H1 (cell line): Measurements from ENCODE around the gene EGLN2. TPM values are rescaled to one million over a fixed set of nuclear protein-coding genes. Genes with fewer than 3 reads are reported as not detected.

ENCODE experiments used
- CTCF ChIA-PET: fragments of 300-600 bp; sonication (Branson Sonifier 250); formaldehyde crosslinking; loops from one replicate; lab custom pipeline; 2021; ENCODE audit not compliant: partially characterized antibody; lab: Charles Lee
- POLR2A ChIA-PET: fragments of 300-600 bp; sonication (Branson Sonifier 250); formaldehyde crosslinking; loops from one replicate; lab custom pipeline; 2021; ENCODE audit warnings: inconsistent platforms; ENCODE audit not compliant: partially characterized antibody; lab: Charles Lee
- DNase-seq, 2 experiments: peaks; one replicate each; pipeline versions ENCODE4 v3.0.0 to v3.0.0-alpha.2; 2010 to 2022; ENCODE audit warnings: low spot score in 2 of 2, low read depth in 1 of 2, mixed read lengths in 1 of 2
- FAIRE-seq: peaks from 2 replicates; lab custom pipeline; 2011; peaks lifted over from hg19 to GRCh38; lab: Jason Lieb, UNC
- H2AFZ ChIP-seq: 2 replicates; pipeline ENCODE4 v1.8.1; 2012; ENCODE audit warnings: low read length, inconsistent platforms
- H2AK5ac ChIP-seq: 2 replicates; pipeline ENCODE4 v1.6.1; 2013; ENCODE audit warnings: low read depth, low read length
- H2BK120ac ChIP-seq: replicated peaks from 2 replicates; pipeline ENCODE3; 2013; ENCODE audit warnings: low read depth, low read length, inconsistent platforms
- H2BK12ac ChIP-seq: 2 replicates; pipeline ENCODE4 v1.6.1; 2013; ENCODE audit warnings: low read depth, low read length
- H2BK15ac ChIP-seq: 2 replicates; pipeline ENCODE4 v1.6.1; 2013; ENCODE audit warnings: low read length
- H2BK20ac ChIP-seq: 2 replicates; pipeline ENCODE4 v1.6.1; 2013; ENCODE audit warnings: low read length
- H2BK5ac ChIP-seq: 2 replicates; pipeline ENCODE4 v1.6.1; 2013; ENCODE audit warnings: low read depth, low read length
- H3K14ac ChIP-seq: 2 replicates; pipeline ENCODE4 v1.6.1; 2013; ENCODE audit warnings: inconsistent platforms; ENCODE audit not compliant: insufficient read length
- H3K18ac ChIP-seq: 2 replicates; pipeline ENCODE4 v1.6.1; 2013; ENCODE audit warnings: low read length; ENCODE audit errors: extremely low read depth
- H3K23ac ChIP-seq: 2 replicates; pipeline ENCODE4 v1.6.1; 2013; ENCODE audit warnings: inconsistent platforms; ENCODE audit not compliant: insufficient read length
- H3K23me2 ChIP-seq: 2 replicates; pipeline ENCODE4 v1.6.1; 2013; ENCODE audit warnings: low read depth, low read length
- H3K27ac ChIP-seq: 2 replicates; pipeline ENCODE4 v1.6.1; 2011; ENCODE audit warnings: low read depth, low read length, inconsistent platforms
- H3K27me3 ChIP-seq, 4 experiments: replicated peaks in 1 of 4; 1 replicate in 1 of 4; 2 replicates in 3 of 4; pipeline versions ENCODE4 v1.6.1 to v1.8.1; 2011 to 2013; ENCODE audit warnings: low read length in 3 of 4, mild to moderate bottlenecking in 3 of 4, inconsistent platforms in 2 of 4, mixed read lengths in 2 of 4, moderate library complexity in 1 of 4; ENCODE audit not compliant: control insufficient read depth in 3 of 4, insufficient read depth in 3 of 4; ENCODE audit errors: extremely low read depth in 1 of 4
- H3K36me3 ChIP-seq, 4 experiments: 2 replicates each; pipeline versions ENCODE4 v1.6.1 to v1.8.1; 2011 to 2013; ENCODE audit warnings: mild to moderate bottlenecking in 4 of 4, low read length in 3 of 4, moderate library complexity in 2 of 4, control low read depth in 1 of 4, inconsistent platforms in 1 of 4; ENCODE audit not compliant: insufficient read depth in 4 of 4, control insufficient read depth in 2 of 4
- H3K4ac ChIP-seq: replicated peaks from 2 replicates; pipeline ENCODE3; 2013; ENCODE audit warnings: low read length, low read depth, mixed read lengths, inconsistent platforms; ENCODE audit not compliant: insufficient read length
- H3K4me1 ChIP-seq, 4 experiments: replicated peaks in 1 of 4; 1 replicate in 1 of 4; 2 replicates in 3 of 4; pipeline versions ENCODE4 v1.6.1 to v1.8.1; 2011 to 2013; ENCODE audit warnings: low read length in 3 of 4, inconsistent platforms in 2 of 4, mixed read lengths in 1 of 4; ENCODE audit not compliant: insufficient read depth in 4 of 4, control insufficient read depth in 3 of 4
- H3K4me2 ChIP-seq, 2 experiments: 2 replicates each; pipeline versions ENCODE4 v1.6.1 to v1.8.1; 2011 to 2013; ENCODE audit warnings: low read depth in 2 of 2, low read length in 2 of 2, control low read depth in 1 of 2, inconsistent platforms in 1 of 2, mild to moderate bottlenecking in 1 of 2; ENCODE audit not compliant: insufficient read depth in 1 of 2
- H3K4me3 ChIP-seq, 4 experiments: fragments of 200-600, 300-600 bp in 1 of 4; sonication (generic), shearing (Covaris generic), sonication (Bioruptor Twin) in 1 of 4; 2 replicates each; pipeline versions ENCODE4 v1.5.1 to v1.8.1; 2011 to 2016; ENCODE audit warnings: low read length in 4 of 4, low read depth in 3 of 4, control low read depth in 2 of 4, inconsistent platforms in 2 of 4, mild to moderate bottlenecking in 2 of 4, mixed read lengths in 1 of 4, moderate library complexity in 1 of 4; ENCODE audit not compliant: insufficient read depth in 2 of 4; ENCODE audit errors: extremely low read depth in 1 of 4
- H3K56ac ChIP-seq: replicated peaks from 2 replicates; pipeline ENCODE3; 2013; ENCODE audit warnings: low read depth, mild to moderate bottlenecking, mixed read lengths, low read length, inconsistent platforms; ENCODE audit not compliant: insufficient read length
- H3K79me1 ChIP-seq: 2 replicates; pipeline ENCODE4 v1.6.1; 2013; ENCODE audit warnings: low read depth, low read length, control low read depth
- H3K79me2 ChIP-seq, 2 experiments: 2 replicates each; pipeline versions ENCODE4 v1.6.1 to v1.8.1; 2012 to 2013; ENCODE audit warnings: low read length in 2 of 2, mild to moderate bottlenecking in 2 of 2, inconsistent platforms in 1 of 2; ENCODE audit not compliant: insufficient read depth in 2 of 2, control insufficient read depth in 1 of 2
- H3K9ac ChIP-seq, 4 experiments: replicated peaks in 1 of 4; 1 replicate in 1 of 4; 2 replicates in 3 of 4; pipeline versions ENCODE4 v1.6.1 to v1.8.1; 2011 to 2013; ENCODE audit warnings: low read depth in 3 of 4, low read length in 3 of 4, control low read depth in 2 of 4, mild to moderate bottlenecking in 2 of 4, moderate library complexity in 2 of 4, inconsistent platforms in 1 of 4; ENCODE audit errors: extremely low read depth in 1 of 4
- H3K9me3 ChIP-seq, 2 experiments: 2 replicates each; pipeline versions ENCODE4 v1.6.1 to v1.8.1; 2012 to 2013; ENCODE audit warnings: mild to moderate bottlenecking in 2 of 2, moderate library complexity in 2 of 2, control low read depth in 1 of 2, inconsistent platforms in 1 of 2, low read depth in 1 of 2, low read length in 1 of 2, mixed read lengths in 1 of 2; ENCODE audit not compliant: insufficient read depth in 2 of 2
- H4K20me1 ChIP-seq, 2 experiments: replicated peaks in 1 of 2; 2 replicates each; pipeline versions ENCODE3 to v1.8.1; 2011 to 2013; ENCODE audit warnings: inconsistent platforms in 2 of 2, low read length in 2 of 2, mild to moderate bottlenecking in 1 of 2; ENCODE audit not compliant: insufficient read depth in 2 of 2, control insufficient read depth in 1 of 2
- H4K5ac ChIP-seq: 2 replicates; pipeline ENCODE4 v1.6.1; 2013; ENCODE audit warnings: low read length, low read depth, mixed read lengths, inconsistent platforms; ENCODE audit not compliant: insufficient read length
- H4K8ac ChIP-seq: 2 replicates; pipeline ENCODE4 v1.8.0; 2013; ENCODE audit warnings: mild to moderate bottlenecking, moderate library complexity, low read length, inconsistent platforms; ENCODE audit not compliant: insufficient read depth; ENCODE audit errors: extremely low read depth
- H4K91ac ChIP-seq: replicated peaks from 2 replicates; pipeline ENCODE3; 2013; ENCODE audit warnings: low read length, mixed read lengths, inconsistent platforms; ENCODE audit not compliant: insufficient read length
- FOSL1 ChIP-seq: IDR thresholded peaks from 2 replicates; pipeline ENCODE4 v1.6.1; 2011; ENCODE audit warnings: mild to moderate bottlenecking, low read depth, low read length, moderate library complexity; ENCODE audit not compliant: insufficient read depth
- MAX ChIP-seq: IDR thresholded peaks from 2 replicates; pipeline ENCODE4 v1.6.1; 2012; ENCODE audit warnings: inconsistent platforms
- POLR2A ChIP-seq, 2 experiments: IDR thresholded peaks; 1 replicate in 1 of 2; 2 replicates in 1 of 2; pipeline ENCODE4 v1.6.1; 2011; ENCODE audit warnings: low read depth in 2 of 2, low read length in 2 of 2, mild to moderate bottlenecking in 2 of 2; ENCODE audit errors: control extremely low read depth in 1 of 2
- SP1 ChIP-seq: IDR thresholded peaks from 2 replicates; pipeline ENCODE4 v1.6.1; 2011; ENCODE audit warnings: low read depth, low read length
- WGBS, 2 experiments: shearing (Covaris generic) in 1 of 2; methylation state at CpG; one replicate each; pipeline versions ENCODE4 v1.1.6 to v1.1.7; 2013 to 2015; ENCODE audit warnings: low lambda C conversion rate in 2 of 2, mixed read lengths in 2 of 2, inconsistent platforms in 1 of 2, low coverage in 1 of 2, missing lambda C conversion rate in 1 of 2; ENCODE audit not compliant: insufficient replicate concordance in 2 of 2, insufficient coverage in 1 of 2, insufficient read length in 1 of 2; ENCODE audit errors: extremely low coverage in 1 of 2, missing lambda C conversion rate in 1 of 2; 5-methylcytosine and 5-hydroxymethylcytosine counted together
- polyA plus RNA-seq, 7 experiments: library from polyadenylated mRNA; depleted of rRNA in 3 of 7; stranded (reverse) in 5 of 7; unstranded in 2 of 7; fragments of >200 nt in 5 of 7; fragments of 200-250 nt in 2 of 7; gene quantifications; 1 replicate in 5 of 7; 2 replicates in 1 of 7; 4 replicates in 1 of 7; pipeline versions ENCODE4 v1.2.1 to v1.2.3, GENCODE V29; 2011 to 2013; ENCODE audit warnings: missing spikeins in 2 of 7, mixed read lengths in 2 of 7
- total RNA-seq: library from RNA; stranded (reverse); fragmentation: NEBNext Ultra II Directional; extraction: Animal tissue kit (Norgen Biotek cat#: 25700); gene quantifications from 2 replicates; pipeline ENCODE4 v1.2.1, GENCODE V29; 2021

The EGLN2 gene
- total and polyA plus RNA-seq, 2 of the 8 experiments (the other 6 are each of a cell fraction or from before 2014, with no cell fraction given), result 86.9 to 103 TPM

- Histone ChIP-seq H3K23me2 (peaks cover 6% of the 10 kb centered on the region; the same call in 1 of the 2 replicates), H4K8ac (no peak overlapping the region), H2BK5ac (peak overlapping the region; percentile 66), H2BK20ac (0 out of 2 replicates have a peak overlapping the region, but pooled peaks have one; percentile 48), H3K56ac (no peak overlapping the region), H4K20me1 (peaks cover 43 to 66% of the 10 kb centered on the region in 2 experiments), H3K9ac (no peak overlapping the region; a peak in 1 of 7 replicates), H4K5ac (no peak overlapping the region), H3K36me3 (peaks cover 6 to 53% (median 19%) of the 10 kb centered on the region in 4 experiments; a peak in 7 of 8 replicates), H3K4me1 (peaks cover 3 to 62% (median 34%) of the 10 kb centered on the region in 4 experiments), H3K79me2 (peaks cover 14 to 80% of the 10 kb centered on the region in 2 experiments), H3K27ac (peak overlapping the region; percentile 55; the same call in 1 of the 2 replicates), H3K79me1 (peaks cover 33% of the 10 kb centered on the region), H2BK15ac (no peak overlapping the region), H3K9me3 (no peaks in the 10 kb centered on the region), H3K18ac (no peak overlapping the region), H3K14ac (no peak overlapping the region), H3K4me3 (no peak overlapping the region), H3K4ac (no peak overlapping the region), H3K27me3 (no peaks in the 10 kb centered on the region), H2BK12ac (no peak overlapping the region), H3K23ac (no peak overlapping the region), H2BK120ac (no peak overlapping the region), H2AK5ac (peak overlapping the region; percentile 28; the same call in 1 of the 2 replicates), H3K4me2 (peak overlapping the region; percentile 37 to 67; a peak in 3 of 4 replicates), H4K91ac (no peak overlapping the region), H2AFZ (no peak overlapping the region)
- no peak for TF ChIP-seq FOSL1
- peak in 1 of 2 experiments; percentile 33; a peak in 1 of 3 replicates for TF ChIP-seq POLR2A (IDR thresholded peaks at IDR 0.05; ENCODE audit: control extremely low read depth in 1 of 2, low read depth in 2 of 2, low read length in 2 of 2)
- TF ChIP-seq MAX, result no peak
- no peak for TF ChIP-seq SP1
- 90% methylated on average over 6 of the region's 6 CpGs; no CpG with 5 or more reads in 1 of the 2 experiments for WGBS, 2 experiments
- POLR2A ChIA-PET, result interaction anchor here (0.6 to 15.7 kb wide), 11 partner anchors 8 to 113 kb away, joined by 3 to 241 read pairs (median 3); partner anchors contain the start of genes ACTMAP, COQ8B, ITPKC and MIA
- CTCF ChIA-PET, result interaction anchor here (1.7 to 4.4 kb wide), 2 partner anchors 41 to 60 kb away, joined by 3 to 26 read pairs; no protein-coding TSS in a partner anchor
- FAIRE-seq (no peak), DNase-seq (no peak)
These were observed 5.1 kb downstream of the EGLN2 start for GRCh38 chr19:40803857-40804782.
